Common myeloid progenitor, CD34-positive (primary cell): ENCODE data around the gene TNRC6B. TPM values are rescaled to one million over a fixed set of nuclear protein-coding genes. Genes with fewer than 3 reads are reported as not detected.

ENCODE experiments used
- CTCF ChIA-PET: fragments of 350-600 bp; sonication (Branson Sonifier 250); formaldehyde crosslinking; loops from one replicate; lab custom pipeline; 2021; ENCODE audit warnings: antibody characterized with exemption; lab: Charles Lee
- POLR2A ChIA-PET: fragments of 350-600 bp; sonication (Branson Sonifier 250); formaldehyde crosslinking; loops from one replicate; lab custom pipeline; 2021; ENCODE audit warnings: antibody characterized with exemption; lab: Charles Lee
- DNase-seq, 3 donors: peaks; one replicate each; pipeline versions ENCODE4 v3.0.0 to v3.0.0-alpha.2; 2013
- H3K27ac ChIP-seq, 2 experiments: 1 replicate in 1 of 2; 2 replicates in 1 of 2; pipeline ENCODE4 v1.7.0; 2013; ENCODE audit warnings: inconsistent platforms in 2 of 2, low read length in 2 of 2, mild to moderate bottlenecking in 2 of 2, low read depth in 1 of 2, moderate library complexity in 1 of 2; ENCODE audit not compliant: severe bottlenecking in 2 of 2, insufficient read depth in 1 of 2, poor library complexity in 1 of 2
- H3K27me3 ChIP-seq, 5 experiments: replicated peaks in 2 of 5; 1 replicate in 3 of 5; 2 replicates in 2 of 5; pipeline versions ENCODE4 v1.6.1 to v1.7.0; 2013; ENCODE audit warnings: low read length in 4 of 5, mild to moderate bottlenecking in 2 of 5, moderate library complexity in 2 of 5, inconsistent platforms in 1 of 5; ENCODE audit not compliant: insufficient read depth in 5 of 5, control insufficient read depth in 4 of 5
- H3K36me3 ChIP-seq, 4 experiments: 1 replicate in 2 of 4; 2 replicates in 2 of 4; pipeline versions ENCODE4 v1.6.1 to v1.7.0; 2013; ENCODE audit warnings: low read length in 3 of 4, control low read depth in 1 of 4, mild to moderate bottlenecking in 1 of 4; ENCODE audit not compliant: control insufficient read depth in 4 of 4, insufficient read depth in 4 of 4
- H3K4me1 ChIP-seq, 4 experiments: 1 replicate in 3 of 4; 2 replicates in 1 of 4; pipeline versions ENCODE4 v1.6.1 to v1.7.1; 2013; ENCODE audit warnings: low read length in 3 of 4, mild to moderate bottlenecking in 3 of 4, control low read depth in 1 of 4, inconsistent platforms in 1 of 4, moderate library complexity in 1 of 4; ENCODE audit not compliant: control insufficient read depth in 4 of 4, insufficient read depth in 4 of 4; ENCODE audit errors: control extremely low read depth in 1 of 4
- H3K4me3 ChIP-seq, 7 experiments: 1 replicate in 4 of 7; 2 replicates in 3 of 7; pipeline versions ENCODE4 v1.5.1 to v1.7.0; 2013; ENCODE audit warnings: mild to moderate bottlenecking in 7 of 7, low read length in 6 of 7, moderate library complexity in 6 of 7, inconsistent platforms in 2 of 7, low read depth in 2 of 7, control low read depth in 1 of 7; ENCODE audit not compliant: insufficient read depth in 4 of 7, control insufficient read depth in 1 of 7; ENCODE audit errors: extremely low read depth in 1 of 7
- H3K9me3 ChIP-seq, 5 experiments: 1 replicate in 4 of 5; 2 replicates in 1 of 5; pipeline versions ENCODE4 v1.6.1 to v1.7.1; 2013; ENCODE audit warnings: low read length in 4 of 5, mild to moderate bottlenecking in 2 of 5, inconsistent platforms in 1 of 5, low read depth in 1 of 5, moderate library complexity in 1 of 5; ENCODE audit not compliant: control insufficient read depth in 4 of 5, insufficient read depth in 2 of 5; ENCODE audit errors: control extremely low read depth in 1 of 5
- WGBS: methylation state at CpG from one replicate; pipeline ENCODE4 v1.1.5; 2013; ENCODE audit not compliant: insufficient coverage; 5-methylcytosine and 5-hydroxymethylcytosine counted together
- polyA plus RNA-seq: library from polyadenylated mRNA; unstranded; fragments of 120-200 nt; gene quantifications from one replicate; pipeline ENCODE4 v1.2.1, GENCODE V29; 2013

Gene TNRC6B, protein sequence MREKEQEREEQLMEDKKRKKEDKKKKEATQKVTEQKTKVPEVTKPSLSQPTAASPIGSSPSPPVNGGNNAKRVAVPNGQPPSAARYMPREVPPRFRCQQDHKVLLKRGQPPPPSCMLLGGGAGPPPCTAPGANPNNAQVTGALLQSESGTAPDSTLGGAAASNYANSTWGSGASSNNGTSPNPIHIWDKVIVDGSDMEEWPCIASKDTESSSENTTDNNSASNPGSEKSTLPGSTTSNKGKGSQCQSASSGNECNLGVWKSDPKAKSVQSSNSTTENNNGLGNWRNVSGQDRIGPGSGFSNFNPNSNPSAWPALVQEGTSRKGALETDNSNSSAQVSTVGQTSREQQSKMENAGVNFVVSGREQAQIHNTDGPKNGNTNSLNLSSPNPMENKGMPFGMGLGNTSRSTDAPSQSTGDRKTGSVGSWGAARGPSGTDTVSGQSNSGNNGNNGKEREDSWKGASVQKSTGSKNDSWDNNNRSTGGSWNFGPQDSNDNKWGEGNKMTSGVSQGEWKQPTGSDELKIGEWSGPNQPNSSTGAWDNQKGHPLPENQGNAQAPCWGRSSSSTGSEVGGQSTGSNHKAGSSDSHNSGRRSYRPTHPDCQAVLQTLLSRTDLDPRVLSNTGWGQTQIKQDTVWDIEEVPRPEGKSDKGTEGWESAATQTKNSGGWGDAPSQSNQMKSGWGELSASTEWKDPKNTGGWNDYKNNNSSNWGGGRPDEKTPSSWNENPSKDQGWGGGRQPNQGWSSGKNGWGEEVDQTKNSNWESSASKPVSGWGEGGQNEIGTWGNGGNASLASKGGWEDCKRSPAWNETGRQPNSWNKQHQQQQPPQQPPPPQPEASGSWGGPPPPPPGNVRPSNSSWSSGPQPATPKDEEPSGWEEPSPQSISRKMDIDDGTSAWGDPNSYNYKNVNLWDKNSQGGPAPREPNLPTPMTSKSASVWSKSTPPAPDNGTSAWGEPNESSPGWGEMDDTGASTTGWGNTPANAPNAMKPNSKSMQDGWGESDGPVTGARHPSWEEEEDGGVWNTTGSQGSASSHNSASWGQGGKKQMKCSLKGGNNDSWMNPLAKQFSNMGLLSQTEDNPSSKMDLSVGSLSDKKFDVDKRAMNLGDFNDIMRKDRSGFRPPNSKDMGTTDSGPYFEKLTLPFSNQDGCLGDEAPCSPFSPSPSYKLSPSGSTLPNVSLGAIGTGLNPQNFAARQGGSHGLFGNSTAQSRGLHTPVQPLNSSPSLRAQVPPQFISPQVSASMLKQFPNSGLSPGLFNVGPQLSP (N-terminal part only)
- polyA plus RNA-seq = 14.6 TPM

DNA sequence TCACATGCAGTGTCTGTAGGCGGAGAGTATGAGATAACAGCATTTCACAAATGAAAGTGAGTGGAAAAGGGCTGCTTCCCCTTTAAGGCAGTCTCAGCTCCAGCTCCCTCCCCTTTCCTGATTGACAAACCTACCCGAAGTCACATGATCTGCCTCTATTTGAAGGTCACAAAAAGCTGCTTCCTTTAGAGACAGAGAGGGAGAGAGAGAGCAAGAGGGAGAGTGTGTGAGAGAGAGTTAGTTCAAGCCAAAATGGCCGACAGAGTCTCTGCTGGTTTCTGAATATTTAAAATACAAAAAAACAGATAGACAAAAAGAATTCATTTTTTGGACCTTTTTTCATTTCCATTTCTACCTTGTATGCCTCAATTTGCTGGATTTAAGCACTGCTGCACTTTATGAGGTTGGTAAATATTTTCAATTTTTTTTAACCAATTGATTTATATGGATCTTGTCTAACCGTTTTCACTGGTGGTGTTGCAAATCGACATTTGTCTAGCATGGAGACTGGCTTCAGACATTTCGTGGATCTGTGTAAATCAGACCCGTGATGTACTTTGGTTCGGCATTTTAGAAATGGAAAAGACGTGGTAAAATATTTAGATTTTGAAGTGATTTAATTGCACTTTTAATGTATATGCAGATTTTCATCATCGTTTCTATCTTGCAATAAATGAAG lies at the start of gene TNRC6B:
TSS of gene TNRC6B (plus strand) at position 188 of the 679 bp plus-strand sequence. CDS start at position 399, 211 bp downstream.
- CTCF ChIA-PET = interaction anchor here (1.0 to 1.2 kb wide), 3 partner anchors 10 to 134 kb away, joined by 3 to 5 read pairs (median 4); no protein-coding TSS in a partner anchor
- no peaks in the 10 kb centered on the region for H3K27me3 ChIP-seq
- 0% methylated on average over 5 of the region's 10 CpGs for WGBS
- H3K9me3 ChIP-seq = no peaks in the 10 kb centered on the region
- H3K36me3 ChIP-seq = no peaks in the 10 kb centered on the region
- peak; percentile 96 to 99 (median 98) for DNase-seq
- H3K4me3 ChIP-seq = peak within 1 kb of the TSS; percentile 14 to 100 (median 88)
- peaks cover 25 to 52% (median 38%) of the 10 kb centered on the region in 4 experiments for H3K4me1 ChIP-seq
- POLR2A ChIA-PET = interaction anchor here (0.6 to 1.0 kb wide), 4 partner anchors 11 to 76 kb away, joined by 3 read pairs; no protein-coding TSS in a partner anchor
- H3K27ac ChIP-seq = peak within 1 kb of the TSS; percentile 80 to 88

- POLR2A ChIA-PET = no interaction called here
Measured at GRCh38 chr22:40128989-40129388, 48.7 kb upstream of the TNRC6B start.

DNA sequence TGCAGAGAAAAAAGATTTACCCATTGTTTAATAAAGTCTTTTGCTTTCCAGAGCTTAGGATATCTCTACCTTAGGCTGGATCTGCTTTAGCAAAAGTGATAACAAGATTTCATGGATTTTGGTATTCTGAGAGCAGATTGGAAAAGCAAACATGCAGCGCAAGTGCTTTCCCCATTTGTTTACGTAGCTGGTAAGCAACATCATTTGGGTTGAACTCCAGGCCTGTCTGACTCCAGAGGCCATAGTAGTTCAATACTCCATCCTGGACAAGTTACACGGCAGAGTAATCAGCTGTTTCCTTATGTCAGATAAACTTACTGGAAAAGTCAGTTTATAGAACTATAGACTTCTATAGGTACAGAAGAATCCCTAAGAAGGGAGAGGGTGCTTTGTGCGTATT lies 40.6 kb upstream of the TNRC6B start:
- WGBS = 100% methylated on average over 3 of the region's 4 CpGs

More at GRCh38 chr22:40128989-40129388, 48.7 kb upstream of the TNRC6B start:
- CTCF ChIA-PET = interaction anchor here (1.2 kb wide), 1 partner anchor 12 kb away, joined by 5 read pairs; no protein-coding TSS in a partner anchor
- Histone ChIP-seq H3K4me3 (no peak overlapping the region), H3K27ac (no peak overlapping the region), H3K27me3 (no peaks in the 10 kb centered on the region), H3K9me3 (no peaks in the 10 kb centered on the region), H3K36me3 (peaks cover 2 to 18% (median 7%) of the 10 kb centered on the region in 4 experiments), H3K4me1 (peaks cover 0 to 13% (median 6%) of the 10 kb centered on the region in 4 experiments)
- peak in 2 of 3 donors; percentile 89 to 93 for DNase-seq
- whole genome bisulfite sequencing = 54% methylated on average over 3 of the region's 4 CpGs

DNA sequence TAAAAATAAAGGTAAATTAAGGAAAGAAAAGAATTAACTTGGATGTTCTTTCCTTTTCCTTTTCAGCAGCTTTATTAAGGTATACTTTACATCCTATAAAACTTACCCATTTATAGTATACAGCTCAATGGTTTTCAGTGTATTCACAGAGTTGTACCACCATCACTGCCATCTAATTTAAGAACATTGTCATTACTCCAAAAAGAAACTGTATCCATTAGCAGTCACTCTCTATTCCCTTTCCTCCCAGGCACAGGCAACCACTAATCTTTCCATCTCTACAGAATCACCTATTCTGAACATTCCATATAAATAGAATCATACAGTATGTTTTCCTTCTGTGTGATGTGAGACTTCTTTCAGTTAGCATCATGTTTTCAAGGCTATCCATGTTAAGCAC lies 38.9 kb upstream of the TNRC6B start:
- Histone ChIP-seq H3K9me3 (no peaks in the 10 kb centered on the region), H3K4me1 (no peaks in the 10 kb centered on the region), H3K27me3 (no peaks in the 10 kb centered on the region), H3K4me3 (no peak overlapping the region), H3K27ac (no peak overlapping the region), H3K36me3 (peaks cover 5 to 31% (median 8%) of the 10 kb centered on the region in 4 experiments)
- CTCF ChIA-PET = interaction anchor here (0.7 kb wide), 1 partner anchor 7 kb away, joined by 4 read pairs; no protein-coding TSS in a partner anchor
- POLR2A ChIA-PET = no interaction called here
- DNase-seq = no peak

More for the DNA sequence above, 40.6 kb upstream of the TNRC6B start:
- ChIA-PET CTCF (interaction anchor here (0.9 to 2.0 kb wide), 3 partner anchors 11 to 14 kb away, joined by 3 to 5 read pairs (median 4); no protein-coding TSS in a partner anchor), POLR2A (no interaction called here)
- Histone ChIP-seq H3K9me3 (no peaks in the 10 kb centered on the region), H3K36me3 (peaks cover 5 to 25% (median 6%) of the 10 kb centered on the region in 4 experiments), H3K4me3 (no peak overlapping the region), H3K27ac (no peak overlapping the region), H3K27me3 (no peaks in the 10 kb centered on the region), H3K4me1 (no peaks in the 10 kb centered on the region)
- DNase-seq = no peak

GRCh38 chr22:40147388-40148176 lies 30.1 kb upstream of the TNRC6B start:
- Histone ChIP-seq H3K36me3 (peaks cover 0 to 11% (median 3%) of the 10 kb centered on the region in 4 experiments), H3K9me3 (no peaks in the 10 kb centered on the region), H3K4me1 (no peaks in the 10 kb centered on the region), H3K4me3 (no peak overlapping the region), H3K27me3 (no peaks in the 10 kb centered on the region), H3K27ac (no peak overlapping the region)
- ChIA-PET POLR2A (no interaction called here), CTCF (interaction anchor here (1.2 kb wide), 2 partner anchors 11 to 12 kb away, joined by 3 to 5 read pairs; no protein-coding TSS in a partner anchor)
- no peak for DNase-seq
- 94% methylated on average over 10 of the region's 10 CpGs for WGBS
